IMR-90 (cell line): ENCODE data around the gene RNF141.

Source experiments
- CTCF ChIP-seq: conservative IDR thresholded peaks from 2 replicates; pipeline ENCODE4 v1.5.1; 2012; ENCODE audit warnings: mild to moderate bottlenecking, low read depth, low read length, improper control_type of control experiment
- FOS ChIP-seq: fragments of 150-350 bp; IDR thresholded peaks from 2 replicates; pipeline ENCODE4 v1.6.1; 2016; ENCODE audit warnings: low read depth, low read length

DNA sequence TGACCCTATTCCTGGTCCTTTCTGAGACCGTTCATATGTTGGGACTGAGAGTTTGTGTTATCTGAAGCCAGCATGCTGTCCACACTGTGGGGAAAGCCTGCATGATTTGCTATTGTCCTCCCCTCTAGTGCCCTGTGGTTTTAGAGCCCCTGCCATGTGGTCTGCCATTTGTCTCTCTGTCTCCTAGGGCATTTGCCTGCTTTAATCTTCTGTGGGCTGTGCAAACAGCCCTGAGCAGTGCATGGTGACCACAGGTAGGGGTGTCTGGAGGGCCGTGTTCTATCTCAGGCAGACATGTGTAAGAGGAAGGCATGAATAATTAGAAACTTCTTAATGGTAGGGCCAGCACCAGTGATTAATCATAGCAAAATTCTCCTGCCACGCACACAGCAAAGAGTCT lies 62.9 kb downstream of the RNF141 start:
- TF ChIP-seq FOS = no peak
- TF ChIP-seq CTCF = no peak
